ENCODE data around the gene ZDHHC12.

The ZDHHC12 gene

DNA sequence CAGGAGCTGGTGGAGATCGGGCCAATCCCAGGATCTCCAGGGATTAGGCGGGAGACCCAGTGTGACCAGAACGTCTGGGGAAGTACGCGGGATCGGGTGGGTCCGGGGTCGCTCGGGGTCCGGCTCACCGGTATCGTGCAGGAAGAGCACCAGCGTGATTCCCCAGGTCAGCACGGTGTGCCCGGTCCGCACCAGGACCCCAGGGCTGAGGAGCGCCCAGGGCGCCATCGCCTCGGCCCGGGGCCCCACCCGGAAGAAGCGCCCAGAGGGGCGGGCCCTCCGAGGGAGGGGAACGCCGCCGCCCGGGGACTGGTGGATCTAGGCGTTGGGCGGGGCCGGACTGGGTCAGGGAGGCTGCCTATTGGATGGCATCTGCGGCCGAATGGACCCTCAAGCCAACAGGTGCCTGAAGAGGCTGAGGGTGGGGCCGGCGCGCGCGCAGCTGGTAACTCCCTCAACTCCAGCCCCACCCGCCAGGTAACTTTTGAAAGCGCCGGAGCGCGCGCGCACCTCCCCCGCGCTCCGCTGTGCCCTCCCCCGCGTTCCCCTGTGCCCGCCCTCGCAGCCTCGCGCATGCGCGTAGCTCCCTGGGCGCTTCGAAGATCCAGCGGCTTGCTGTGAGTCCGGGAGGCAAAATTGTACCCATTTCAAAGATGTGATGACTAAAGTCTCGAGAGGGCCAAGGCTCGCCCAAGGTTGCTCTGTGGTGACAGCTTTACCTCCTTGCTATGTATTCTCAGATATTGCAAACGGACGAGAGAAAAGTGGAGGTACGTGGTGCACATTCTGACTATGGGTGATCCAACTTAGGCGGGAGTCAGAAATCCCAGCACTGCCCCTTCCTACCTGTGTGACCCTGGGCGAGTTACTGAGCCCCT, at the start of gene ZDHHC12:
Gene ZDHHC12 (minus strand): TSS at position 262 of the 878 bp plus-strand sequence. CDS start 34 bp downstream, at position 228.
- in situ Hi-C loops (cut with HindIII; ENCODE audit: low sequenced_read_pairs): no loop called here

DNA sequence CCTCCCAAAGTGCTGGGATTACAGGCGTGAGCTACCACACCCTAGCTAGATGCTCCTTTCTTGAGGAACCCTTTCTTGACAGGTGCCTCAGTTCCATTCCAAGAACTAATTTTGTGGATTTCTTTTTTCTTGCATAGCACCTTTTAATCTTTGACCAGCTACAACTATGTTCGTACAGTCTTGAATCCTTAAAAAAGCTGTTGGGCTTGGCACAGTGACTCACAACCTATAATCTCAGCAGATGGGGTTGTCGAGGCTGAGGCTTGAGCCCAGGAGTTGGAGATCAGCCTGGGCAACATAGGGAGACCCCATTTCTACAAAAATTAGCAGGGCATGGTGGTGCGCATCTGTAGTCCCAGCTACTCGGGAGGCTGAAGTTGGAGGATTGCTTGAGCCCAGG, 49.1 kb upstream of the ZDHHC12 start:
- in situ Hi-C loops (cut with HindIII; ENCODE audit: low sequenced_read_pairs): no loop called here

- in situ Hi-C loops (cut with HindIII; ENCODE audit: low sequenced_read_pairs): no loop called here
Observed at GRCh38 chr9:128771745-128772519, 48.0 kb upstream of the ZDHHC12 start, which contains the start of gene ZER1. ZER1 (minus strand) TSS chr9:128771927; CDS start chr9:128755565, 16,362 bp downstream.

DNA sequence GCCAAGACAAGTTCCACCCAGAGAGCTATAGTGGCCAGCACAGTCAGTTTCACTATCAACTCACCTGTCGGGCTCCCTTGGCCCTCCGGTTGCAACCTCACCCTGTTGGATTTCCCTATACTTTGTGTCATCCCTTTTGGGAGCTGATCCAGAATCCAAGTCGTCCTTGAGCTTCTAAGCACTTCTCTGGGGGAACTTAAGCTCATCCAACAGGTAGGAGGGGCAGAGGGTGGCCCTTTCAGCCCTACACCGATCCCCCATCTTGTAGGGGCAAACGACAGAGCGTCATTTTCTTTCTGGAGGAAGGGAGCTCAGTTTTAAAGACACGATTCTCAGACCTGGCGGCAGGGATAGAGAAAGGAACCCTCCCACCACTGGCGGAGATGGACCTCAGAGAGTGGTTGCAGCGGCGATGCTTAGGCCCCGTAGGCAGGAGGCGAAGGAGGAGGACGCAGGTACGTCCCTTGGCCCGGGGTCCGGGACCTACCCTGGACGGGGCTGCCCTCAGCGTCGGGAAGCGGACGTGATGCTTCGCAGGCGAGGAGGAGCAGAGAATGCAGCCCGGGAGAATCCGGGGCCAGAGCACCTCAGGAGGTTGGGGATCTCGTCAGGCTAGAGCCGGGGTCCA, 47.3 kb upstream of the ZDHHC12 start:
- in situ Hi-C loops (cut with HindIII; ENCODE audit: low sequenced_read_pairs): no loop called here

GRCh38 chr9:128770286-128771030, 46.5 kb upstream of the ZDHHC12 start:
- in situ Hi-C loops (cut with HindIII; ENCODE audit: low sequenced_read_pairs): no loop called here

GRCh38 chr9:128768606-128769005, 44.7 kb upstream of the ZDHHC12 start:
- in situ Hi-C loops (cut with HindIII; ENCODE audit: low sequenced_read_pairs): no loop called here

GRCh38 chr9:128765499-128765898, 41.6 kb upstream of the ZDHHC12 start:
- in situ Hi-C loops (cut with HindIII; ENCODE audit: low sequenced_read_pairs): no loop called here

DNA sequence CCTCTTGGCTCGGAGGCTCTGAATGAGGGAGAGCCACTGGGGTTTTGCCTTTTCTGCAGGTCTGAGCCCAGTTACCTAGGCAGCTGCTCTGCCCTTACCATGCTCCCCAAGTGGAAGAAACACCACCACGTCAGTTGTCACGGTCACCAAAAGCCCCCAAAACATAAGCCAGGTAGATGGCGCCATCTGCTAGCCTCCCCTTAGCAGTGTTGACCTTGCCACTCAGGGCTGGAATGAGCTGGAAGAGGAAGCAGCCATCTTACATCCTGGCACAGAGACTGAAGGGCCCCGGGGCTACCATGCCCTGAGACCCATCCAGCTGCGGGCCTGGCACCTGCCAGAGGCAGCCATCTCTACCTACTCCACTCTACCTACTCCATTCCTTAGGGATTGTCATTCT, 40.4 kb upstream of the ZDHHC12 start:
- in situ Hi-C loops (cut with HindIII; ENCODE audit: low sequenced_read_pairs): no loop called here

- in situ Hi-C loops (cut with HindIII; ENCODE audit: low sequenced_read_pairs): no loop called here
Observed at GRCh38 chr9:128762671-128763449, 38.9 kb upstream of the ZDHHC12 start.

DNA sequence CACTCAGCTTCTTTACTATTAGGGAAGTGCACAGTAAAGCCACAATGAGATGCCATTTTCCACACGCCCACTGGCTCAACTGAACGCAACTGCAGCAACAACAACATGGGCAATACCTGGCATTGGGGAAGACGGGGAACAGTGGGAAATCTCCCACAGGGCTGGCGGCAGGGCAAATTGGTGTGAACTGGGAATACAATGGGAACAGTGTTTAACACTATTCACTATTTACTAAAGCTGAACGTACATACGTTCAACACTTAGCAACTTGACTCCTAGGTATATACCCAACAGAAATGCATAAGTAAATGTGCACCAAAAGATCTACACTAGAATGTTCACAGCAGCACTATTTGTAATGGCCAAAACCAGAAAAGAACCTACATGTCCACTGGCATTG, 33.7 kb upstream of the ZDHHC12 start:
- in situ Hi-C loops (cut with HindIII; ENCODE audit: low sequenced_read_pairs): no loop called here

DNA sequence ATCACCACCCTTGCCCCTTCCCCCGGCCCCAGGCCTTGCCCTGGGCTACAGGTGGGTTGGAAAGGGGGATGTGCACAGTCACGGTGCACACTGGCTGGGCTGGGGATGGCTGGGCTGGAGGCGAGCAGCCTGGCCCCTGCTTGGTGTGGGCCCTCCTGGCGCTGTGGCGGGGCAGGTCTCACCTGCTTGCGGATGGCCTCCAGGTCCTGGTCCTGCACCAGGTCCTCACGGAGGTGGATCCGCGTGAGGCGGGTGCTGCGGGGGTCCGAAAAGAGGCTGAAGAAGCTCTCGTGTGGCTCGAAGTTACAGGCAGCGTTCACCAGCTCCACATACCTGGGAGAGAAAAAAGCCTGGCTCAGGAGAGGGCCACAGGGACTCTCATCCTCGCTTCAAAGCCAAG, 29.7 kb upstream of the ZDHHC12 start:
- in situ Hi-C loops (cut with HindIII; ENCODE audit: low sequenced_read_pairs): no loop called here

DNA sequence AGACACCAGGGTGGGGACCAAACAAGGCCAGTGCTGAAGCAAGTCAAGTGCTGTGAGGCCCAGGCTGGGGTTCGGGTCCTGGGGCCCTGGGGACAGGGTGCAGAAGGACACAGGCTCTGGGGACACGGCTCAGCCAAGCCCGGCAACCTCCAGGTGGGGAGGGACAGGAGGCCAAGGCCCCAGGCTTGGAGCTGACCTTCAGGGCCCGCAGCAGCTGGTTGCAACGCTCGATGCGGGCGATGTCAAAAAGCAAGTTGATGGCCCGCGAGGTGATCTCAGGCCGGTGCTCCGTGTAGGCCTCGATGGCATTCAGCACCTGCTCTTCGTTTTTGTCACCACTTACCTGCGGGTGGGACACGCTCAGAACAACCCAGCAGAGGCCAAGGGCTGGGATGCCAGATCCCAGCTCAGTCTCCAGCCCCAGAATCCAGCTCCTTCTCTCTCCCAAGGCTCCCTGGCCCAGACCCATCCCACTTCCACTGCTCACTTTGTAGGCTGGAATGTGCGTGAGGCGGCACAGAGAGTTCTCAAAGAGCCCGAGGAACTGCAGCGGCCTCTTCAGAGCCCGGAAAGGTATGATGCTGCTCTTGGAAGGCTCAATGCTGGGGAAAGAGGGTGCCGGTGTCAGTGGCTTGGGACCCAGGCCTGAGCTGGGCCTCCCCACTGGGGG, 27.1 kb upstream of the ZDHHC12 start:
- in situ Hi-C loops (cut with HindIII; ENCODE audit: low sequenced_read_pairs): no loop called here

DNA sequence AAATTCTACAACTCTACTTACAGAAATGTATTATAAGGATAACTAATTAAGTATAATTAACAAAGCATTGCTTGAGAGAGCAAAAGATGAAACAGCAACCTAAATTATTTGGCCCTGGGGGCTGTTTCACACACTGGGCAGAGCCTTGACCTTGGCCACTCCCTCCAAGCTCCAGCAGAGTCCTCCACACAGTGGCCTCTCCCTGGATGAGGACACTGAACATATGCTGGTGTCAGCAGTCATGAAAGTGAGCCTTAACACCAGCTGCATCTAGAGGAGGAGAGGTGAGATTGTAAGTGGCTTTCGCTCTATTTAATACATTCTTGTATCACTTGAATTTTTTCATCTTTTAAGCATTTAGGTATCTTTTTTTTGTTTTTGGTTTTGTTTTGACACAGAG, 23.3 kb upstream of the ZDHHC12 start:
- in situ Hi-C loops (cut with HindIII; ENCODE audit: low sequenced_read_pairs): no loop called here

DNA sequence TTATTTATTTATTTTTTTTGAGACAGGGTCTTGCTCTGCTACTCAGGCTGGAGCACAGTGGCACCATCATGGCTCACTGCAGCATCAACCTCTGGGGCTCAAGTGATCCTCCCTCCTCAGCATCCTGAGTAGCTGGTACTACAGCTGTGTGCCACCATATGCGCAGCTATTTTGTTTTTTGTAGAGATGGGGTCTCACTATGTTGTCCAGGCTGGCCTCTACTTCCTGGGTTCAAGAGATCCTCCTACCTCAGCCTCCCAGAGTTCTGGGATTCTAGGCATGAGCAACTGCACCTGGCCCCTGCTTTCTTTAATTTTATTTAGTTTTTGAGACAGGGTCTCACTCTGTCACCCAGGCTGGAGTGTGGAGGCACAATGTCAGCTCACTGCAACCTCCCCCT, 19.5 kb upstream of the ZDHHC12 start:
- in situ Hi-C loops (cut with HindIII; ENCODE audit: low sequenced_read_pairs): no loop called here

GRCh38 chr9:128742401-128742800, 18.5 kb upstream of the ZDHHC12 start:
- in situ Hi-C loops (cut with HindIII; ENCODE audit: low sequenced_read_pairs): no loop called here

DNA sequence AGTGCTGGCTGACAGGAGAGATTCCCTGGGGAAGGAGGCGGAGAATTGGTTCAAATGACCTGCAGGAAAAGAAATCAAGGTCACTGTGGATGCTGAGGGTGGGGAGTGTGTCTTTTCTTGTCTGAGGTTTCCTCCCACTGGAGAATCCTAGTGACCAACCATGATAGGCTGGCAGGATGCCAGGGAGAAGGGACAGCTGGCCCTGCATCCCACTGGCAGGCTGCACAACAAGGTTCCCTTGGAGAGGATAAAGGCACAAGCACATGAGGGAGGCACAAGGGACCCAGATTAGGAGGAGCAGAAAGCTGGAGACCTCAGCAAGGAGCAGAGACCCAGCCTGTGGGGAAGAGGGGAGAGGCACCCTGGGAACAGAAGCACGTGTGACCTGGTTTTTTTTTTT, 11.4 kb upstream of the ZDHHC12 start:
- in situ Hi-C loops (cut with HindIII; ENCODE audit: low sequenced_read_pairs): no loop called here

DNA sequence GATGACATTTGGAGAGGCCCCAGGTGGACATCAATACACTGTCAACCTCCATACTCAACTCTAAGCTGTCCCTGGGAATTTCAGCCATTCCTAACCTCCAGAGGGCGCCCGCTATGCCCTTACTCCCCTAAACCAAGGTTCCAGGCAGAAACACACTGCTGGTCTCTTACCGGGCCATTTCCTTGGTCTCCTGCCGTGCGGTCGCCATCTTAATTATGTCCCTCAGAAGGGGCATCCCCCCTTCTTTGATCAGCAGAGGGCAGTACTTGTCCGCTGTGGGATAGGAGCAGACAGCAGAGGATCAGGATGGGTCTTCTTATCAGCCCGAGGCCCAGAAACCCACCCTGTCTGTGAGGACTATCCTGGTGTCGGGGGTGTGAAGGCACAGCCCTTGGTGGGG, 9.3 kb upstream of the ZDHHC12 start:
- in situ Hi-C loops (cut with HindIII; ENCODE audit: low sequenced_read_pairs): no loop called here

DNA sequence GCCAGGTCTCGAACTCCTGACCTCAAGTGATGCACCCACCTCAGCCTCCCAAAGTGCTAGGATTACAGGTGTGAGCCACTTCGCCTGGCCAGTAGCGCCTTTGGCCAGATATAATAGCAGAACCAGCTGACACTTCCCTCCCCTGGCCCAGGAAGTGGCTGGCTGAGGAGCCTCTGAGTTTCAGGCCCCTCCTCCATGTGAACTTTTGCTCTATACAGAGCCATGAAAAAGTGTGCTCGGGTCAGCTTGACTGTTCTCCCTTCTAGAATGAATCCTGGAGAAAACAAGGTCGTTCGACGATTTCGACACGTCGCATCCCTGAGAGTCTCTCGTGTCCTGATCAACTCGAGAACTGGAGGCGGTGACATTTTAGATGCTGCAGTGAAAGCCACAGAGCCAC, 8.6 kb upstream of the ZDHHC12 start:
- in situ Hi-C loops (cut with HindIII; ENCODE audit: low sequenced_read_pairs): no loop called here

DNA sequence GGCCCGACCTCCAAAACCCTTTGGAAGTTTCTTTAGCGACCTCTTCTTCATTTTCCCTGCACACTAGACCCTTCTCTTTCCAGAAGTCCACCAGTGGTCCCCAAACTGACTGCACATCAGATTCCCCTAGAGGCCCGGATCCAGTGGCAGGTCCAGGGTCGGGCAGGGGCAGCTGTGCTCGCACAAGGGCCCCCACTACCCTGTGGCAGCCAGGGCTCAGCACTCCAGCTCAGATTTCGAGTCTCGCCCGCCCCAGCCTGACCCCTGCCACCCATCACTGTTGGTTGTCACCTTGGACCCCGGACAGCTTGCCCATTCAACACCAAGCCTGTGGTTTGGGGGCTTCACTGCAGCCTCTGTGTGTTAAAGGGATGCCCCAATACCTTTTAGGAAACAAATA, 7.8 kb upstream of the ZDHHC12 start:
- in situ Hi-C loops (cut with HindIII; ENCODE audit: low sequenced_read_pairs): no loop called here

- in situ Hi-C loops (cut with HindIII; ENCODE audit: low sequenced_read_pairs): no loop called here
Observed at GRCh38 chr9:128731093-128731492, 7.2 kb upstream of the ZDHHC12 start.
